ENCODE results near the gene TBC1D30.
A peak's percentile ranks its signal among the peaks of the same experiment; 100 is the strongest.
"Not testable (repeated sequence)": the region's sequence is repeated elsewhere in the genome, so short reads cannot be mapped to it uniquely, and the experiment has no call there.

TBC1D30 gene, protein sequence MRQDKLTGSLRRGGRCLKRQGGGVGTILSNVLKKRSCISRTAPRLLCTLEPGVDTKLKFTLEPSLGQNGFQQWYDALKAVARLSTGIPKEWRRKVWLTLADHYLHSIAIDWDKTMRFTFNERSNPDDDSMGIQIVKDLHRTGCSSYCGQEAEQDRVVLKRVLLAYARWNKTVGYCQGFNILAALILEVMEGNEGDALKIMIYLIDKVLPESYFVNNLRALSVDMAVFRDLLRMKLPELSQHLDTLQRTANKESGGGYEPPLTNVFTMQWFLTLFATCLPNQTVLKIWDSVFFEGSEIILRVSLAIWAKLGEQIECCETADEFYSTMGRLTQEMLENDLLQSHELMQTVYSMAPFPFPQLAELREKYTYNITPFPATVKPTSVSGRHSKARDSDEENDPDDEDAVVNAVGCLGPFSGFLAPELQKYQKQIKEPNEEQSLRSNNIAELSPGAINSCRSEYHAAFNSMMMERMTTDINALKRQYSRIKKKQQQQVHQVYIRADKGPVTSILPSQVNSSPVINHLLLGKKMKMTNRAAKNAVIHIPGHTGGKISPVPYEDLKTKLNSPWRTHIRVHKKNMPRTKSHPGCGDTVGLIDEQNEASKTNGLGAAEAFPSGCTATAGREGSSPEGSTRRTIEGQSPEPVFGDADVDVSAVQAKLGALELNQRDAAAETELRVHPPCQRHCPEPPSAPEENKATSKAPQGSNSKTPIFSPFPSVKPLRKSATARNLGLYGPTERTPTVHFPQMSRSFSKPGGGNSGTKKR

DNA sequence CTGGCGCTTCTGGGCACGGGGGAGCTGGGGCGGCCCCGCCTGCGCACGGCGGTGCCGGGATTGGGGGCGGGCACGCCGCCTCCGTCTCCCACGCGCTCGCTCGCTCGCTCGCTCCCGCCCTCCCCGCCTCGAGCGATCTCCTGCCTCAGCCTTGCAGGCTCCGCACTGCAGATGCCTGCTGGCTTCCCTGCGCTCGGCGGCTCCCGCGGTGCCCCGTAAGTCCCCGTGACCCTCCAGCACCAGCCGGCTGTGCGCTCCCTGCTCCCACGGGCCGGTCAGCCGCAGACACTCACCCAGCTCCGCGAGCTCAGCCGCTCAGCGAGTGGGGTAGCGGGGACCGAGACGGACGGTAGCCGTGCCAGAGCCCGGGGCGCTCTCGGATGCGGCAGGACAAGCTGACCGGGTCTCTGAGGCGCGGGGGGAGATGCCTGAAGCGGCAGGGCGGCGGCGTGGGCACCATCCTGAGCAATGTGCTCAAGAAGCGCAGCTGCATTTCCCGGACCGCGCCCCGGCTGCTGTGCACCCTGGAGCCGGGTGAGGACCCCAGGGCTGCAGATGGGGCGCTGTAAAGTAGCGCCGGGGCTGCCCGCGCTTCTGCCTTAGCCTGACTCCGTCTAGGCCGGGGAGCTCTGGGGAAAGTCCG lies at the start of gene TBC1D30:
Gene TBC1D30, plus strand, starts transcription at position 148 of the 643 bp plus-strand sequence. Its CDS starts 233 bp downstream, at position 381.
- H3K4me3 ChIP-seq (ENCODE audit: low read length), result peak within 1 kb of the TSS; percentile 46
- peak; percentile 17 for DNase-seq (ENCODE audit: low read depth)

DNA sequence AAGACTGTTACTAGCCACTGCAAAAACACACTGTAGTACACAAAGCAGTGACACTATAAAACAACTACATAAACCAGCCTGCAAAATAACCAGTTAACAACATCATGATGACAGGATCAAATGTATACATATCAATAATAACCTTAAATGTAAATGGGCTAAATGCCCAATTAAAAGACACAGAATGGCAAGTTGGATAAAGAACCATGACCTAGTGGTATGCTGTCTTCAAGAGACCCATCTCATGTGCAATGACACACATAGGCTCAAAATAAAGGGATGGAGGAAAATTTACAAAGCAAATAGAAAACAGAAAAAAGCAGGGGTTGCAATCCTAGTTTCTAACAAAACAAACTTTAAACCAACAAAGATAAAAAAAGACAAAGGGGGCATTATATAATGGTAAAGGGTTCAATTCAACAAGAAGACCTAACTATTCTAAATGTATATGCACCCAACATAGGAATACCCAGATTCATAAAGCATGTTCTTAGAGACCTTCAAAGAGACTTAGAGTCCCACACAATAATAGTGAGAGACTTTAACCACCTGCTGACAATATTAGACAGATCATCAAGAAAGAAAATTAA lies 49.2 kb upstream of the TBC1D30 start:
- not testable (repeated sequence) for DNase-seq (ENCODE audit: low read depth); H3K4me3 ChIP-seq (ENCODE audit: low read length)

More for the DNA sequence above, at the start of gene TBC1D30:
- TF ChIP-seq, protein P1, sequence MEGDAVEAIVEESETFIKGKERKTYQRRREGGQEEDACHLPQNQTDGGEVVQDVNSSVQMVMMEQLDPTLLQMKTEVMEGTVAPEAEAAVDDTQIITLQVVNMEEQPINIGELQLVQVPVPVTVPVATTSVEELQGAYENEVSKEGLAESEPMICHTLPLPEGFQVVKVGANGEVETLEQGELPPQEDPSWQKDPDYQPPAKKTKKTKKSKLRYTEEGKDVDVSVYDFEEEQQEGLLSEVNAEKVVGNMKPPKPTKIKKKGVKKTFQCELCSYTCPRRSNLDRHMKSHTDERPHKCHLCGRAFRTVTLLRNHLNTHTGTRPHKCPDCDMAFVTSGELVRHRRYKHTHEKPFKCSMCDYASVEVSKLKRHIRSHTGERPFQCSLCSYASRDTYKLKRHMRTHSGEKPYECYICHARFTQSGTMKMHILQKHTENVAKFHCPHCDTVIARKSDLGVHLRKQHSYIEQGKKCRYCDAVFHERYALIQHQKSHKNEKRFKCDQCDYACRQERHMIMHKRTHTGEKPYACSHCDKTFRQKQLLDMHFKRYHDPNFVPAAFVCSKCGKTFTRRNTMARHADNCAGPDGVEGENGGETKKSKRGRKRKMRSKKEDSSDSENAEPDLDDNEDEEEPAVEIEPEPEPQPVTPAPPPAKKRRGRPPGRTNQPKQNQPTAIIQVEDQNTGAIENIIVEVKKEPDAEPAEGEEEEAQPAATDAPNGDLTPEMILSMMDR (conservative IDR thresholded peaks at IDR 0.05; ENCODE audit: low read length), result no peak

DNA sequence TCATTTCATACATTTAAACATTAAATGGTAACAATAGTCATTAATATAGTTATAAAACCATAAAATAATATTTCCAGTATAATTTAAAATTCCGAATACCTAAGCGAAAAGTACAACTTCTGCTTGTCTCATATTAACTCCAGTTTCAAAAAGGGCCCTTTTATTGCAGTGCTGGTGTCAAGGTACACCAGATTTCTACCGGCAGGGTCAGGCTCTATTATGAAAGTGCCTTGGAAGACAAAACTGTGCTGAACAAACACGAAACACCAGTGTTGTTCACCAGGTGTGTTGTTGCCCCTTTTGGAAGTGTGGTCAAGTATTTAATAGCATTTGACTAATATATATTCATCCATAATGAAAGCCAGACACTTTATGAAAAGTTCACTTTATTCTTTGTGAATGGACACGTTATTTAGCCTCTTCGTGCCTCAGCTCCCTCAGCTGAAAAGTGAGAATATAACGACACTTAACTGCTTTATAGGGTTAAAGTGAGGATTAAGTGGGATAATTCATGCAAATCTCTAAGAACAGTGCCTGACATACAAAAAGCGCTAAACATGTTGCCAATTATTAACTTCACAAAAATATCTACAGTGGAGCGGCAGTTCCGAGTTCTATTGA lies 45.0 kb upstream of the TBC1D30 start:
- H3K4me3 ChIP-seq (ENCODE audit: low read length), result no peak overlapping the region
- TF ChIP-seq, protein P1 (conservative IDR thresholded peaks at IDR 0.05; ENCODE audit: low read length), result no peak
- no peak for DNase-seq (ENCODE audit: low read depth)

DNA sequence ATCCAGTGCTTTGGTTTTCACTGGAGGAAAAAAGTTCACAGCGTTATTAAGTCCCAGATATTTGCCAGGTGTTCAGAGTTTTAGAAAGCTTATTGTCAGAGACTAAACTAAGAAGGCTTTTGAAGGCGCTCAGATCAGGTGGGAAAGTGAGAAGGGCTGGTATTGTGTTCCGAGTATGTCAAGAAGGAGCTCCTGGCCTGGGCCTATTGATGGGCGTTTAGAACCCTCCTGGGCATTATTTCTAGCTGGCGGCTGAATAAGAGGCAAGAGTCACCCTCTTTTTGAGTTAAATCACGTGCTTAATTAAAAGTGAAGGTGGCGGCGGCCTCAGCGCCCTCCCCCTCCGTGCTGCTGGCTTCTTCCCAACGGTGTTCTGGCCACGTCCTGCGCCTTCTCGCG lies 44.3 kb upstream of the TBC1D30 start:
- DNase-seq (ENCODE audit: low read depth), result no peak
- TF ChIP-seq, protein P1 (conservative IDR thresholded peaks at IDR 0.05; ENCODE audit: low read length), result no peak
- H3K4me3 ChIP-seq (ENCODE audit: low read length), result no peak overlapping the region

DNA sequence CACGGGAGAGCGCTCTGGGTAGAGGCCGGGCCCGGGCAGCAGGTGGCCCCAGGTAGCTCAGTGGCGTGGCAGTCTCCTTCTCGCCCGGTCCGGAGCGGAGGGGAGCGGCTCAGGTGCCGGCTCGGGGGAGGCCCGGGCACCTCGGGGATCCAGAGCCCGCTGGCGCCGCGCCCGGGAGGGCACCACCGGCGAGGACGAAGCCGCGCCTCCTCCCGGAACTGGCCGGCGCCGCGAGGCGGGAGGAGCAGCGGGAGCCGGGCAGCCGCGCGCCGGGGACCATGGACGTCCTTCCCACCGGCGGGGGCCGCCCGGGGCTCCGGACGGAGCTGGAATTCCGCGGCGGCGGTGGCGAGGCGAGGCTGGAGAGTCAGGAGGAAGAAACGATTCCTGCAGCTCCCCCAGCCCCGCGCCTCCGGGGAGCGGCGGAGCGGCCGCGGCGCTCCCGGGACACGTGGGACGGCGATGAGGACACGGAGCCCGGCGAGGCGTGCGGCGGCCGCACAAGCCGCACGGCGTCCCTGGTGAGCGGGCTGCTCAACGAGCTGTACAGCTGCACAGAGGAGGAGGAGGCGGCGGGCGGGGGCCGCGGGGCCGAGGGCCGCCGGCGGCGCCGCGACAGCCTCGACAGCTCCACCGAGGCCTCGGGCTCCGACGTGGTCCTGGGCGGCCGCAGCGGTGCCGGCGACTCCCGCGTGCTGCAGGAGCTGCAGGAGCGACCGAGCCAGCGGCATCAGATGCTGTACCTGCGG lies 43.7 kb upstream of the TBC1D30 start:
- TF ChIP-seq, protein P1 (conservative IDR thresholded peaks at IDR 0.05; ENCODE audit: low read length), result no peak
- DNase-seq (ENCODE audit: low read depth), result no peak
- 0 out of 2 replicates have a peak overlapping the region, but pooled peaks have one; percentile 7 for H3K4me3 ChIP-seq (ENCODE audit: low read length)

DNA sequence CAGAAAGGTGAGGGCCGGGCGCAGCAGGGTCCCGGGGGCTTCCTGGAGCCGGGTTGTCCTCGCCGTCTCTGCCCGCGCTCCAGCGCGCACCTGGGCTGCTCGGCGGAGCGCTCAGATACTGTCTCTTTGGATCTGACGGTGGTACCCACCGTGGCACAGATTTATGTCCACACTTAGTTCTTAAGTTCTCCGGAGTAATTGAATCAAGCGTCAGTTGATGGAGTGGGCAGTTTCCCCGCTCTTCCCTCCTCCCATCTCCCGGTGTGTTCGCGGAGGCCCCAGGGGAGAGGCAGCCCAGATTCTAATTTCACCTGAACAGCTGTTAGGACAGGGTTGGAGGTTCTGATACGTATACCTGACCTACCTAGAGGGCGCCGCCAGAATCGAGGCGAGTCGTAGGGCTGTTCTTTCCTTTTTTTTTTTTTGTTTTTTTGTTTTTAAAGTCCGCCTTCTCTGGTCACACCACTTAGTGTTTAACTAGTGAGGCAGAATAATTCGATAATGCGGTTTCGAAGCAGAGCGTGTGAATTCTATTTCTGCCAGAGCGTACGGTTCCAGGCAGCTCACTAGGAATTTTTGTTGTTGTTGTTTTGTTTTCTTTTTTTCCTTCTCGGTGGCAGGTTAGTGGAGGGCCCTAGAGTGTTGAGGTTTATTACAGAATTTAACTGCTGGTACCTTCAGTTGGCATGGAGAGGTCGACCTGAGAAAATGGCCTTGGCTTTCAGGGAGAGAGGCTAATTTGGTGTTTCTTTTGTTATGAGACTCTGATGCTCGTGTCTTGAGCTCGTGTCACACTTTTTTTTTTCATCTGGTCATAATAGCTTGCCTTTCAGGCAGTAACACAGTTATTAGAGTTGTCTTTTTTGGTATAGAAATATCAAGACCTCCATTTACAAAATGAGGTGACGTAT lies 42.9 kb upstream of the TBC1D30 start:
- no peak for DNase-seq (ENCODE audit: low read depth)
- TF ChIP-seq, protein P1 (conservative IDR thresholded peaks at IDR 0.05; ENCODE audit: low read length), result no peak
- no peak overlapping the region for H3K4me3 ChIP-seq (ENCODE audit: low read length)

Measured in AG10803 (cell line).